BE2C (cell line): ENCODE measurements around the gene LOXHD1.

Source experiments
- DNase-seq: peaks from one replicate; pipeline ENCODE4 v3.0.0-alpha.2; 2020
- H3K27me3 ChIP-seq: fragments of 250-450 bp; sonication (Bioruptor Pico); 2 replicates; pipeline ENCODE4 v1.5.1; 2020; ENCODE audit warnings: mild to moderate bottlenecking
- H3K36me3 ChIP-seq: fragments of 250-450 bp; sonication (Bioruptor Pico); 2 replicates; pipeline ENCODE4 v1.5.1; 2020; ENCODE audit warnings: mild to moderate bottlenecking
- H3K4me1 ChIP-seq: fragments of 250-450 bp; sonication (Bioruptor Pico); 2 replicates; pipeline ENCODE4 v1.5.1; 2020
- H3K4me3 ChIP-seq: 2 replicates; pipeline ENCODE4 v1.5.1; 2011; ENCODE audit warnings: low read depth, low read length
- H3K9me3 ChIP-seq: fragments of 250-450 bp; sonication (Bioruptor Pico); 2 replicates; pipeline ENCODE4 v1.5.1; 2020
- TF ChIP-seq, protein P1 (sequence below): IDR thresholded peaks from 2 replicates; pipeline ENCODE4 v1.5.1; 2012; ENCODE audit warnings: mild to moderate bottlenecking, low read depth, low read length

Gene LOXHD1

DNA sequence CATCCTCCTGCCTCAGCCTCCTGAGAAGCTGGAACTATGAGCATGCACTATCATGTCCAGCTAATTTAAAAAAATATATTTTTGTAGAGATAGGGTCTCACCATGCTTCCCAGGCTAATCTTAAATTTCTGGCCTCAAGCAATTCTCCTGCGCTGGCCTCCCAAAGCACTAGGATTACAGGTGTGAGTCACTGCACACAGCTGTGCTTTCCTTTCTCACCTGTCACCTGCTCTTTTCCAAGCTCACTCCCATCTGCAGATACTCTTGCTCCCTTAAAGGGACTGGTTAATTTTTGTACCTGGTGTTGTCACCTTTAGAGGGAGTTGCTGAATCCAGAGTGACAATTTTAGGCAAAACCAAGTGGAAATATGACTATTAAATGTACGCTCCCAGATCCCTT is 178.2 kb downstream of the LOXHD1 start:
- TF ChIP-seq, protein P1, sequence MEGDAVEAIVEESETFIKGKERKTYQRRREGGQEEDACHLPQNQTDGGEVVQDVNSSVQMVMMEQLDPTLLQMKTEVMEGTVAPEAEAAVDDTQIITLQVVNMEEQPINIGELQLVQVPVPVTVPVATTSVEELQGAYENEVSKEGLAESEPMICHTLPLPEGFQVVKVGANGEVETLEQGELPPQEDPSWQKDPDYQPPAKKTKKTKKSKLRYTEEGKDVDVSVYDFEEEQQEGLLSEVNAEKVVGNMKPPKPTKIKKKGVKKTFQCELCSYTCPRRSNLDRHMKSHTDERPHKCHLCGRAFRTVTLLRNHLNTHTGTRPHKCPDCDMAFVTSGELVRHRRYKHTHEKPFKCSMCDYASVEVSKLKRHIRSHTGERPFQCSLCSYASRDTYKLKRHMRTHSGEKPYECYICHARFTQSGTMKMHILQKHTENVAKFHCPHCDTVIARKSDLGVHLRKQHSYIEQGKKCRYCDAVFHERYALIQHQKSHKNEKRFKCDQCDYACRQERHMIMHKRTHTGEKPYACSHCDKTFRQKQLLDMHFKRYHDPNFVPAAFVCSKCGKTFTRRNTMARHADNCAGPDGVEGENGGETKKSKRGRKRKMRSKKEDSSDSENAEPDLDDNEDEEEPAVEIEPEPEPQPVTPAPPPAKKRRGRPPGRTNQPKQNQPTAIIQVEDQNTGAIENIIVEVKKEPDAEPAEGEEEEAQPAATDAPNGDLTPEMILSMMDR = no peak
- Histone ChIP-seq H3K4me3 (no peak overlapping the region), H3K4me1 (no peaks in the 10 kb centered on the region), H3K9me3 (no peaks in the 10 kb centered on the region), H3K36me3 (no peaks in the 10 kb centered on the region), H3K27me3 (no peaks in the 10 kb centered on the region)
- DNase-seq = no peak

DNA sequence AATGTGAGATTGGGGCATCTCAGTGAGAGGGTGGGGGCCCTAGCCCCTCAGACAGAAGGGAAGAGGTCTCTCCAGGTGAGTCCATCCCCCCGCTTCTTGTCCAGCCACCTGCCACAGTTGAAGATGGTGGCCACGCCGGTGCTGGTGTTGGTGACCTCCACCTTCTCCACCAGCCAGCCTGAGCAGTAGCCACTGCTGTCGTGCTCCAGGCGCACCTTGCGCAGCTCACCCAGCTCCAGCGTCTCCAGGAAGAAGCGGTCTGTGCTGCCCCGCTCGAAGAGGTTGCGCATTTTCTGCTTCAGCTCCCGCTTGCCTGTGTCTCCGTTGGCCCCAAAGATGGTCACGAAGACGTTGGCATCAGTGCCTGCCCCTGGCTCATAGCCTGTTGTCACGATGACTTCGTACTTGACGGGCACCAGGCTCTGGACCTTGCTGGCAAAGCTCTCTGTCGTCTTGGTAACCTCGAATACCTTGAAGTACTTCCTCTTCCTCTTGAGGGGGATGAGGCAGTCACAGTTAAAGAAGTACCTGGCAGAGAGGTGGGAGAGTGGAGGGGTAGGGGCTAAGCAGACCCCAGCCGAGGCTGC is 179.5 kb downstream of the LOXHD1 start:
- no peaks in the 10 kb centered on the region for H3K9me3 ChIP-seq
- no peak for DNase-seq
- TF ChIP-seq, protein P1 = no peak
- H3K4me1 ChIP-seq = no peaks in the 10 kb centered on the region
- no peaks in the 10 kb centered on the region for H3K36me3 ChIP-seq
- no peak overlapping the region for H3K4me3 ChIP-seq
- H3K27me3 ChIP-seq = no peaks in the 10 kb centered on the region

DNA sequence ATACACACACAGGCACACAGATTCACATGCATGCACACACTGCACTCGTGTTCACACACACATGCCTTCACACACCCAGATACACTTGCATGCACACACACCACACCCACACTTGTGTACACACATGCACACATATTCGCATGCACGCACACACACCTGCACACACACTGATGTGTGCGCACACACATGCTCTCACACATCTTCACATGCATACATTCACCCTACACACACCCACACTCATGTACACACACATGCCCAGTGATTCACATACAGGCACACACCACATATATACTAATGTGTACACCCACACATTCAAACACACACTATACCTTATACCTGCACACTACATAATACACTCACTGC is 181.6 kb downstream of the LOXHD1 start:
- Histone ChIP-seq H3K27me3 (no peaks in the 10 kb centered on the region), H3K36me3 (no peaks in the 10 kb centered on the region), H3K9me3 (no peaks in the 10 kb centered on the region), H3K4me3 (no peak overlapping the region), H3K4me1 (no peaks in the 10 kb centered on the region)
- no peak for DNase-seq
- TF ChIP-seq, protein P1 = no peak

DNA sequence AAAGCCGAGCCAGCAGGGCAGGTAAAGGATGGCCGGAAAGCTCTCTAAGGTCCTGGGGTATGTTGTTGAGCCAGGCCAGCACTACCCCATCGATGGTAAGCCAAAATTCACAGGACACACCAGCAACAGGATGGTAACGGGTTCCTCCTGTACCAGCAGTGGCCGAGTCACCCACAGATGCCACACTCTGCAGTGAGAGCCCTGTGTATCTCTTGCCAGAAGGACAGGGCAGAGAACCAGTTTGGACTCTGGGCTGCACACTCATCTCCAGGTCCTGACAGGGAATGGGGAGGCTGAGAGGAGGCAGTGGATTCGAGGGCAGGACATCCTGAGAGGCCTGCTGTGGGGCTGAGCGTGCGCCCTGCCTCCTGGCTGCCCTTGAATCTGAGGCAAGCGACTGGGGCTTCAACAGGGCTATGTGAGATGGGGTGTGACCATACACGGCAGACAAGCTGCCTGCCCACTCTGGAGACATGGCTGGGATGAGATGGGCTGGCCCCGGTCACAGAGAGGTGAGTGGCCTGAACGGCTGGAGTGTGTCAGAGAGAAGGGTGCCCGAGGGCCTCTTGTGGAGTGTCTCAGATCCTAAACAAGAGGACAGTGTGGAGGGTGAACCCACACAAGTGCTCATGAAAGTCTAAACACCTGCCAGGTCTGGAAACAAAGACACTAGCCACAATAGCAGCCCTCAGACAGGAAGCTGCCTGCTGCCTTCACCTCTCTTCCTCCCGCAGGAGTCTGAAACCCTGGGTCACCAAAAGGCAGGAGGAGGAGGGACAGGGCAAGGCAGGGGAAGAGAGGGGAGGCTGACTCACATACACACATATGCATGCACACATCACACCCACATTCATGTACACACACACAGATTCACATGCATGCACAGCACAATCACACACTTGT is 182.3 kb downstream of the LOXHD1 start:
- Histone ChIP-seq H3K4me1 (no peaks in the 10 kb centered on the region), H3K4me3 (no peak overlapping the region), H3K9me3 (no peaks in the 10 kb centered on the region), H3K27me3 (no peaks in the 10 kb centered on the region), H3K36me3 (no peaks in the 10 kb centered on the region)
- TF ChIP-seq, protein P1 = no peak
- DNase-seq = no peak

DNA sequence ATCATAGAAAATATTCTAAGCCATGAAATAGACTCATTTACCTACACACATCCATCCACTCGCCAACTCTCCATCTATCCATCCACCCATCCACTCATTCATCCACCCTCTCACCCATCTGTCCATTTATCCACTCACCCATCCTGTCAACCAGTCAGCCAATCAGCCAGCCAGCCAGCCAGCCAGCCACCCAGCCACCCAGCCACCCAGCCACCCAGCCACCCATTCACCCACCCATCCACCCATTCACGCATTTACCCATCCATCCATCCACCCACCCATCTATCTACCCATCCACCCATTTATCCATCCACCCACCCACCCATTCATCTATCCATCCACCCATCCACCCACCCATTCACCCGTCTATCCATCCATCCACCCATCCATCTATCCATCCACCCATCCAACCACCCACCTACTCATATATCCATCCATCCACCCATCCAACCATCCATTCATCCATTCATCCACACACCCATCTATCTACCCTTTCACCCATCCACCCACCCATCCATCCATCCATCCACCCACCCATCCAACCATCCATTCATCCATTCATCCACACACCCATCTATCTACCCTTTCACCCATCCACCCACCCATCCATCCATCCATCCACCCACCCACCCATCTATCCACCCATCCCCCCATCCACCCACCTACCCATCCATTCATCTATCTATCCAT is 185.1 kb downstream of the LOXHD1 start:
- H3K9me3 ChIP-seq = no peaks in the 10 kb centered on the region
- no peak for DNase-seq
- no peak overlapping the region for H3K4me3 ChIP-seq
- no peaks in the 10 kb centered on the region for H3K27me3 ChIP-seq
- H3K4me1 ChIP-seq = no peaks in the 10 kb centered on the region
- H3K36me3 ChIP-seq = no peaks in the 10 kb centered on the region
- TF ChIP-seq, protein P1 = no peak
